ENCODE measurements around the gene EDDM13.
A peak's percentile ranks its signal among the peaks of the same experiment; 100 is the strongest.

Gene EDDM13

GRCh38 chr19:56291867-56292266 lies 19.3 kb downstream of the EDDM13 start:
- Histone ChIP-seq H4K8ac (ENCODE audit: low read length) (no peak overlapping the region), H3K18ac (ENCODE audit: low read depth in 1 of 2, low read length in 2 of 2) (no peak overlapping the region), H3K27ac (ENCODE audit: low read length, poor library complexity, severe bottlenecking) (no peak overlapping the region), H3K23ac (ENCODE audit: low read length in 2 of 2) (no peak overlapping the region), H3K9ac (ENCODE audit: low read length) (no peak overlapping the region), H2BK120ac (ENCODE audit: low read depth, low read length) (no peak overlapping the region), H3K4me3 (ENCODE audit: insufficient read depth in 1 of 2, low read depth in 1 of 2, low read length in 2 of 2) (no peak overlapping the region), H2AFZ (ENCODE audit: low read depth, low read length) (no peak overlapping the region), H3K4me2 (ENCODE audit: low read length, poor library complexity, severe bottlenecking) (no peak overlapping the region), H2BK5ac (ENCODE audit: low read depth, low read length, poor library complexity, severe bottlenecking) (no peak overlapping the region), H2AK5ac (ENCODE audit: low read length, severe bottlenecking) (no peak overlapping the region), H3K79me1 (replicated peaks; ENCODE audit: low read length, poor library complexity, severe bottlenecking) (peaks cover 12% of the 10 kb centered on the region), H3K27me3 (ENCODE audit: control insufficient read depth in 1 of 2, insufficient read depth in 1 of 2, low read length in 2 of 2) (no peaks in the 10 kb centered on the region), H3K4me1 (ENCODE audit: control insufficient read depth, insufficient read depth, low read depth, low read length) (peaks cover 2% of the 10 kb centered on the region), H3K4ac (ENCODE audit: low read depth in 1 of 2, low read length in 2 of 2) (no peak overlapping the region), H3K14ac (ENCODE audit: low read length in 2 of 2) (no peak overlapping the region), H2BK15ac (ENCODE audit: low read depth, poor library complexity, severe bottlenecking) (no peak overlapping the region), H3K9me3 (ENCODE audit: control insufficient read depth, low read length) (no peaks in the 10 kb centered on the region), H2BK12ac (ENCODE audit: low read length in 2 of 2) (no peak overlapping the region), H4K91ac (ENCODE audit: low read length) (no peak overlapping the region), H3K36me3 (ENCODE audit: control insufficient read depth in 1 of 2, insufficient read depth in 2 of 2, low read depth in 1 of 2, low read length in 2 of 2) (peaks cover 34 to 45% of the 10 kb centered on the region in 2 experiments)
- no peak for DNase-seq
- WGBS, result 100% methylated on average over 3 of the region's 6 CpGs

DNA sequence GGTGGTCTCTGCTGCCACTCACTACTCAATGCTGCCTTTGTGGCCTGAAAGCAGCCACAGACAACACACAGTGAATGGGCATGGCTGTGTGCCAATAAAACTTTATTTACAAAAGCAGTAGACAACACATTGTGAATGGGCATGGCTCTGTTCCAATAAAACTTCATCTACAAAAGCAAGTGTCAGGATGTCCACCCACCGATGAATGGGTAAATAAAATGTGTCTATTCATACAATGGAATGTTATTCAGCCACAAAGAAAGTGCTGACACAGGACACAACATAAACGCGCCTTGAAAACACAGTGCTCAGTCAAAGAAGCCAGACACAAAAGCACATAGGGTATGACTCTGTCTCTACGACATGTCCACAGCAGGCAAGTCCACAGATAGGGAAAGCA lies 22.0 kb downstream of the EDDM13 start:
- no peak overlapping the region for H2BK12ac ChIP-seq (ENCODE audit: low read length in 2 of 2)
- no peaks in the 10 kb centered on the region for H3K9me3 ChIP-seq (ENCODE audit: control insufficient read depth, low read length)
- H3K4me2 ChIP-seq (ENCODE audit: low read length, poor library complexity, severe bottlenecking), result no peak overlapping the region
- H3K27me3 ChIP-seq (ENCODE audit: control insufficient read depth in 1 of 2, insufficient read depth in 1 of 2, low read length in 2 of 2), result no peaks in the 10 kb centered on the region
- WGBS, result 94% methylated on average over 3 of the region's 4 CpGs
- H3K14ac ChIP-seq (ENCODE audit: low read length in 2 of 2), result no peak overlapping the region
- peaks cover 2% of the 10 kb centered on the region for H3K4me1 ChIP-seq (ENCODE audit: control insufficient read depth, insufficient read depth, low read depth, low read length)
- H3K18ac ChIP-seq (ENCODE audit: low read depth in 1 of 2, low read length in 2 of 2), result no peak overlapping the region
- H3K36me3 ChIP-seq (ENCODE audit: control insufficient read depth in 1 of 2, insufficient read depth in 2 of 2, low read depth in 1 of 2, low read length in 2 of 2), result peaks cover 29 to 45% of the 10 kb centered on the region in 2 experiments
- H3K9ac ChIP-seq (ENCODE audit: low read length), result no peak overlapping the region
- no peak overlapping the region for H2AFZ ChIP-seq (ENCODE audit: low read depth, low read length)
- no peak overlapping the region for H2BK120ac ChIP-seq (ENCODE audit: low read depth, low read length)
- peaks cover 12% of the 10 kb centered on the region for H3K79me1 ChIP-seq (replicated peaks; ENCODE audit: low read length, poor library complexity, severe bottlenecking)
- H4K91ac ChIP-seq (ENCODE audit: low read length), result no peak overlapping the region
- H2BK5ac ChIP-seq (ENCODE audit: low read depth, low read length, poor library complexity, severe bottlenecking), result no peak overlapping the region
- no peak overlapping the region for H3K4me3 ChIP-seq (ENCODE audit: insufficient read depth in 1 of 2, low read depth in 1 of 2, low read length in 2 of 2)
- H3K4ac ChIP-seq (ENCODE audit: low read depth in 1 of 2, low read length in 2 of 2), result no peak overlapping the region
- H2BK15ac ChIP-seq (ENCODE audit: low read depth, poor library complexity, severe bottlenecking), result no peak overlapping the region
- H3K27ac ChIP-seq (ENCODE audit: low read length, poor library complexity, severe bottlenecking), result no peak overlapping the region
- H2AK5ac ChIP-seq (ENCODE audit: low read length, severe bottlenecking), result no peak overlapping the region
- peak overlapping the region; percentile 64 for H4K8ac ChIP-seq (ENCODE audit: low read length)
- H3K23ac ChIP-seq (ENCODE audit: low read length in 2 of 2), result no peak overlapping the region
- DNase-seq, result no peak

DNA sequence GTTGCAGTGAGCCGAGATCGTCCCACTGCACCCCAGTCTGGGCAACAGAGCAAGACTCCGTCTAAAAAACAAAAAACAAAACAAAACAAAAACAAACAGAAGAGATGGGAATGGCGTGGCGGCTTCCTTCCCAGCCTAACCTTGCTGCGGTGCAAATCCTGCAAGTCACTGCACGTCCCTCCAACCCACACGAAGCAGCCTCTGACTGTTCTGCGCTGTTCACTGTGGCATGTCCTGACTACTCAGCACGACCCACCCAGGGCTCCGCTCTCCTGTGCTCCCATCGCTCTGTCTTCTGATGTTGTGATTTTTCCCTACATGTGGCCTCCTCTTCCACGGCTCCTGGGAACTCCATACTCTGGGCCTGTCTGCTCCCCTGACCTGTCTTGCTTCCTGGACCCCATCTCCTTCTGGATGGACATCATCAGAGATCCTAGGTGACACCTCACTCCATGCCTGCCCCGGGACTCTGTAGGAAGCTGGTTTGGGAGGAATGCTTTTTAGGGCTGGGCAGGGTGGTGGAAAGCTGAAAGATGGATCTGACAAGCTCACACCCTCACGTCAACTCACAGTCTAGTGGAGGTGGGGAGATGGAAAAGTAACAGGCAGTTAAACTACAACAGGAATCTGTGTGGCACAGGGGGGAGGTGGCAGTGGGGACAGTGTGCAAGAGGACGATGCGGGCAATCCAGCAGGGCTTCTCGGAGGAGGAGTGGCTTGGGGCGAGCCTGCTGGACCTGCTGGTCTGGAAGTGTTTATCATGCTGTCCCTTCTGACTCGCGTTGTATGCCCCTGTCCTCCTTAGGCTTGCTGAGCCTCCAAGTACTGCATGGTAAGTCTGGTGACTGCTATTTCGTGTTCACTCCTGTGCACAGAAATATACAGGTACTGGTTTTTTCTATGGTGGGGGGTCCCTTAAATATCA lies 23.2 kb downstream of the EDDM13 start:
- Histone ChIP-seq H3K4ac (ENCODE audit: low read depth in 1 of 2, low read length in 2 of 2) (no peak overlapping the region), H3K79me1 (replicated peaks; ENCODE audit: low read length, poor library complexity, severe bottlenecking) (peaks cover 12% of the 10 kb centered on the region), H3K23ac (ENCODE audit: low read length in 2 of 2) (no peak overlapping the region), H3K9me3 (ENCODE audit: control insufficient read depth, low read length) (no peaks in the 10 kb centered on the region), H3K4me1 (ENCODE audit: control insufficient read depth, insufficient read depth, low read depth, low read length) (peaks cover 2% of the 10 kb centered on the region), H3K36me3 (ENCODE audit: control insufficient read depth in 1 of 2, insufficient read depth in 2 of 2, low read depth in 1 of 2, low read length in 2 of 2) (peaks cover 29 to 48% of the 10 kb centered on the region in 2 experiments), H2AK5ac (ENCODE audit: low read length, severe bottlenecking) (no peak overlapping the region), H3K27ac (ENCODE audit: low read length, poor library complexity, severe bottlenecking) (no peak overlapping the region), H3K4me2 (ENCODE audit: low read length, poor library complexity, severe bottlenecking) (no peak overlapping the region), H2AFZ (ENCODE audit: low read depth, low read length) (no peak overlapping the region), H2BK12ac (ENCODE audit: low read length in 2 of 2) (no peak overlapping the region), H4K91ac (ENCODE audit: low read length) (no peak overlapping the region), H3K18ac (ENCODE audit: low read depth in 1 of 2, low read length in 2 of 2) (no peak overlapping the region), H3K9ac (ENCODE audit: low read length) (no peak overlapping the region), H2BK5ac (ENCODE audit: low read depth, low read length, poor library complexity, severe bottlenecking) (no peak overlapping the region), H3K4me3 (ENCODE audit: insufficient read depth in 1 of 2, low read depth in 1 of 2, low read length in 2 of 2) (no peak overlapping the region), H3K27me3 (ENCODE audit: control insufficient read depth in 1 of 2, insufficient read depth in 1 of 2, low read length in 2 of 2) (no peaks in the 10 kb centered on the region), H2BK120ac (ENCODE audit: low read depth, low read length) (no peak overlapping the region), H2BK15ac (ENCODE audit: low read depth, poor library complexity, severe bottlenecking) (no peak overlapping the region), H4K8ac (ENCODE audit: low read length) (no peak overlapping the region), H3K14ac (ENCODE audit: low read length in 2 of 2) (no peak overlapping the region)
- WGBS, result 97% methylated on average over 21 of the region's 22 CpGs
- DNase-seq, result no peak

- Histone ChIP-seq H3K23ac (ENCODE audit: low read length in 2 of 2) (no peak overlapping the region), H3K27me3 (ENCODE audit: control insufficient read depth in 1 of 2, insufficient read depth in 1 of 2, low read length in 2 of 2) (no peaks in the 10 kb centered on the region), H3K4me2 (ENCODE audit: low read length, poor library complexity, severe bottlenecking) (no peak overlapping the region), H4K8ac (ENCODE audit: low read length) (no peak overlapping the region), H3K9ac (ENCODE audit: low read length) (no peak overlapping the region), H3K79me1 (replicated peaks; ENCODE audit: low read length, poor library complexity, severe bottlenecking) (peaks cover 8% of the 10 kb centered on the region), H2AK5ac (ENCODE audit: low read length, severe bottlenecking) (no peak overlapping the region), H2BK12ac (ENCODE audit: low read length in 2 of 2) (no peak overlapping the region), H2AFZ (ENCODE audit: low read depth, low read length) (no peak overlapping the region), H4K91ac (ENCODE audit: low read length) (no peak overlapping the region), H3K4ac (ENCODE audit: low read depth in 1 of 2, low read length in 2 of 2) (no peak overlapping the region), H3K4me1 (ENCODE audit: control insufficient read depth, insufficient read depth, low read depth, low read length) (peaks cover 2% of the 10 kb centered on the region), H3K18ac (ENCODE audit: low read depth in 1 of 2, low read length in 2 of 2) (no peak overlapping the region), H3K14ac (ENCODE audit: low read length in 2 of 2) (no peak overlapping the region), H3K36me3 (ENCODE audit: control insufficient read depth in 1 of 2, insufficient read depth in 2 of 2, low read depth in 1 of 2, low read length in 2 of 2) (peaks cover 29 to 50% of the 10 kb centered on the region in 2 experiments), H2BK15ac (ENCODE audit: low read depth, poor library complexity, severe bottlenecking) (no peak overlapping the region), H3K9me3 (ENCODE audit: control insufficient read depth, low read length) (no peaks in the 10 kb centered on the region), H2BK120ac (ENCODE audit: low read depth, low read length) (no peak overlapping the region), H3K27ac (ENCODE audit: low read length, poor library complexity, severe bottlenecking) (no peak overlapping the region), H2BK5ac (ENCODE audit: low read depth, low read length, poor library complexity, severe bottlenecking) (no peak overlapping the region), H3K4me3 (ENCODE audit: insufficient read depth in 1 of 2, low read depth in 1 of 2, low read length in 2 of 2) (no peak overlapping the region)
- no peak for DNase-seq
- 94% methylated on average over 3 of the region's 3 CpGs for WGBS
These were observed 24.5 kb downstream of the EDDM13 start for GRCh38 chr19:56297010-56297409.

Data from mesenchymal stem cell (in vitro differentiated cells and primary cell).